ENCODE measurements around the gene PHACTR4.
A peak's percentile ranks its signal among the peaks of the same experiment; 100 is the strongest.
"Not testable (repeated sequence)": the region's sequence is repeated elsewhere in the genome, so short reads cannot be mapped to it uniquely, and the experiment has no call there.

PHACTR4 gene

DNA sequence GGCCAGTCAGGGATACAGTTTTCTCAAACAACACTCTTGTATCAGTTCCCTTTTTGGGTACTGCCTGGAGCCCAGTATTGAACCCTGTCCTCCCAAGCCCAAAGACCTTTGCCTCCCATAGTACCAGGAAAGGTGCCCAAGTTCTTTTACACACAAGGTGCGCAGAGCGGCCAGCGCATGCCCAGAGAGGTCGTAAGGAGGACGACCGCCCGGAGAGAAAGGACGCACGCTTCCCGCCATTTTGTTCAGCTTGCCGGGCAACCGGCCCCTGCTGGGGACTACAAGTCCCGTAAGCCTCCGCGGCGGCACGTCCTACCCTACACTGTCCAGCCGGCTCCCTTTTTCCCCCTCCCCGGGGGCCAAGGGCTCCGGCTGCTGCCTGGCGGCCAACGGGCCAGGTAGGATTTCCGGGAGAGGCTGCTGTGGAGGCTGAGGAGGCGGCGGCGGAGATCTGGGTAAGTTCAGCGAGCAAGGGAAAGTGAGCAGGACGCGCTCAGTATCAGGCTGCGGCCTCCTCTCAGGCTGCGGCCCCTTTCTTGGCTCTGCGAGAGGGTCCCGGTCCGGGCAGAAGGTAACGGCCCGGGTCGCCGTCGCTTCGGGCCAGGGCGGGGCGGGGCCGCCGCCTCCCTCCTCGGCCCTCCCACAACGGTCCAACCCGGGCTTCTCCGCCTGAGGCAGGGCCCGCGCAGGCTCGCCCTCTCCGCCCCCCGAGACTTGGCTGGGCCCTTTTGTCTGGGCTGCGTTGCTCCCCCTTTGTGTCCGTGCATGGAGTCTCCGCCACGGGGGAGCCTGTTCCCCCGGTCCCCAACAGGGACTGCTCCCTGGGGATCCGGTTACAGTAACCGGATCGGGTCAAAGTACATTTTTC lies at the start of gene PHACTR4:
TSS of gene PHACTR4 (plus strand) at position 370 of the 868 bp plus-strand sequence. CDS start 37,708 bp downstream, outside the sequence.
- peak within 1 kb of the TSS; percentile 87 for H3K4me3 ChIP-seq (ENCODE audit: control insufficient read depth, low read depth, low read length)
- TF ChIP-seq CTCF (conservative IDR thresholded peaks at IDR 0.05; ENCODE audit: control insufficient read depth, insufficient read depth, low read depth, low read length), result no peak
- DNase-seq (ENCODE audit: low read depth), result peak; percentile 88

GRCh38 chr1:28322194-28322593 lies 47.3 kb upstream of the PHACTR4 start:
- no peak for DNase-seq (ENCODE audit: low read depth)
- no peak for TF ChIP-seq CTCF (conservative IDR thresholded peaks at IDR 0.05; ENCODE audit: control insufficient read depth, insufficient read depth, low read depth, low read length)
- no peak overlapping the region for H3K4me3 ChIP-seq (ENCODE audit: control insufficient read depth, low read depth, low read length)

- no peak for DNase-seq (ENCODE audit: low read depth)
- H3K4me3 ChIP-seq (ENCODE audit: control insufficient read depth, low read depth, low read length), result no peak overlapping the region
- TF ChIP-seq CTCF (conservative IDR thresholded peaks at IDR 0.05; ENCODE audit: control insufficient read depth, insufficient read depth, low read depth, low read length), result no peak
Measured at GRCh38 chr1:28323720-28324119, 45.8 kb upstream of the PHACTR4 start.

DNA sequence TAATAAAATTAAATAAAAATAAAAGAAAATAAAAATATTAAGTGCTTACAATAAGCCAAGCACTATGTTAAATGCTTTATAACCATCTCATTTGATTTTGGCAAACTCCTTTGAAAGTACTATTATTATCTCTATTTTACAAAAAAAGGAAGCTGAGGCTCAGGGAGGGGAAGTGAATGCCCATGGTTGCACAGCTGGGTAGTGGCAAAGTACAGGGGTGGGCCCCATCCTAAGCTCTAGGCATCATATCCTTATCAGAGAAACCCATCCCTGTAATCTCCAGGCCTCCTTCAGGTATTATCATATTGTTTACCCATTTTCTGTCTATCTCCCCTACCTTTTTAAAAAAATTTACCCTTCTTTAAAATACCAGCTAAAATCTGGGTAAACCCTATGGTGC lies 43.0 kb upstream of the PHACTR4 start:
- no peak overlapping the region for H3K4me3 ChIP-seq (ENCODE audit: control insufficient read depth, low read depth, low read length)
- no peak for TF ChIP-seq CTCF (conservative IDR thresholded peaks at IDR 0.05; ENCODE audit: control insufficient read depth, insufficient read depth, low read depth, low read length)
- DNase-seq (ENCODE audit: low read depth), result no peak

DNA sequence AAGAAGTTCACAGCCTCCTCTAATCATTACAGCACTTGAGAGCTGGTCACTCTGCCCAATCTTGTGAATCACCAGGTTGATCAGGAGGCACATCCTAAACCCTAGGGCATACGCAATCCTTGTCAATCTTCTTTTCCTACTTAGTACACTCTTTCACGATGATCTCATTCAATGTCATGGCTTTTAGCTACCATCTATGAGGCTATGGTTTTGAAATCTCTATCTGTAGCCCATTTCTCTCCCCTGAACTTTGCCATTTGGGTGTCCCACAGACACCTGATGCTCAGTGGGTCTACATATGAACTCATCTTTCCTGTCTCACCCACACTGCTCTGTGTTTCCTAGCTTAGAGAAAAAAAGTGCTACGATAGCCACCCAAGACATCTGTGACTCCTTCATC lies 42.6 kb upstream of the PHACTR4 start:
- TF ChIP-seq CTCF (conservative IDR thresholded peaks at IDR 0.05; ENCODE audit: control insufficient read depth, insufficient read depth, low read depth, low read length), result no peak
- no peak overlapping the region for H3K4me3 ChIP-seq (ENCODE audit: control insufficient read depth, low read depth, low read length)
- peak; percentile 38 for DNase-seq (ENCODE audit: low read depth)

- not testable (repeated sequence) for DNase-seq (ENCODE audit: low read depth); H3K4me3 ChIP-seq (ENCODE audit: control insufficient read depth, low read depth, low read length)
Measured at GRCh38 chr1:28327431-28327830, 42.1 kb upstream of the PHACTR4 start.

DNA sequence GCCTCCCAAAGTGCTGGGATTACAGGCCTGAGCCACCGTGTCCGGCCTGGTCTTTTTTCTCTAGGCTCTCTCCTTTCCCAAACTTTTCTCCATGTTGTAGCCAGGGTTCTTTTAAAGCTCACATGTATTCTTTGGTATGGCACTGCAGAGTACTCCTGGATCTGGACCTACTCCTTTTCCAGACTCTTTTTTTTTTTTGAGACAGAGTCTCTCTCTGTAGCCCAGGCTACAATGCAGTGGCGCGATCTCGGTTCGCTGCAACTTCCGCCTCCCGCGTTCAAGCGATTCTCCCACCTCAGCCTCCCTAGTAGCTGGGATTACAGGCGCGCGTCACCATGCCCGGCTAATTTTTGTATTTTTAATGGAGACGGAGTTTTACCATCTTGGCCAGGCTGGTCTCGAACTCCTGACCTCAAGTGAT lies 41.3 kb upstream of the PHACTR4 start:
- TF ChIP-seq CTCF (conservative IDR thresholded peaks at IDR 0.05; ENCODE audit: control insufficient read depth, insufficient read depth, low read depth, low read length), result no peak
- H3K4me3 ChIP-seq (ENCODE audit: control insufficient read depth, low read depth, low read length), result peak overlapping the region; percentile 97
- DNase-seq (ENCODE audit: low read depth), result no peak
